A549 (cell line): ENCODE data around the gene AGBL4. TPM values are rescaled to one million over a fixed set of nuclear protein-coding genes. Genes with fewer than 3 reads are reported as not detected.

Experiments
- ATAC-seq, 2 experiments: fragments of 200-7000 bp in 1 of 2; fragments of >200 bp in 1 of 2; cut with Nextera tagmentation in 1 of 2; cut with Tn5 transposase in 1 of 2; 3 replicates each; pipeline versions ENCODE4 v1.8.0 to v1.9.1; 2018 to 2020; ENCODE audit warnings: mild to moderate bottlenecking in 1 of 2, moderate library complexity in 1 of 2
- CTCF ChIA-PET: fragments of 300-600 bp; sonication (Branson Sonifier 250); formaldehyde crosslinking; extraction: SDS; loops from one replicate; lab custom pipeline; 2021; ENCODE audit warnings: antibody characterized with exemption, inconsistent platforms; lab: Yijun Ruan, JAX
- POLR2A ChIA-PET: fragments of 350-600 bp; formaldehyde crosslinking; extraction: SDS; loops from one replicate; lab custom pipeline; 2021; ENCODE audit warnings: antibody characterized with exemption, inconsistent platforms; lab: Yijun Ruan, JAX
- DNase-seq, 2 experiments: peaks; one replicate each; pipeline versions ENCODE4 v3.0.0 to v3.0.0-alpha.2; 2011 to 2016; ENCODE audit warnings: low read depth in 1 of 2, low spot score in 1 of 2
- FAIRE-seq: peaks from 2 replicates; lab custom pipeline; 2011; peaks lifted over from hg19 to GRCh38; lab: Jason Lieb, UNC
- H3K27ac ChIP-seq, 2 experiments: fragments of >200 bp; sonication (Bioruptor Twin); formaldehyde crosslinking; 3 replicates each; pipeline ENCODE4 v1.5.1; 2016 to 2017
- H3K4me1 ChIP-seq: fragments of >200 bp; sonication (Bioruptor Twin); formaldehyde crosslinking; 3 replicates; pipeline ENCODE4 v1.6.1; 2016
- H3K4me2 ChIP-seq: fragments of >200 bp; sonication (Bioruptor Twin); formaldehyde crosslinking; 3 replicates; pipeline ENCODE4 v1.6.1; 2016
- H3K4me3 ChIP-seq: fragments of >200 bp; sonication (Bioruptor Twin); formaldehyde crosslinking; 3 replicates; pipeline ENCODE4 v1.5.1; 2016
- H3K9me3 ChIP-seq: fragments of >200 bp; sonication (Bioruptor Twin); formaldehyde crosslinking; 3 replicates; pipeline ENCODE4 v1.6.1; 2016
- CHD2 ChIP-seq: fragments of 150-350 bp; IDR thresholded peaks from 2 replicates; pipeline ENCODE4 v1.6.1; 2014; ENCODE audit warnings: low read length; ENCODE audit not compliant: partially characterized antibody
- GATA3 ChIP-seq: IDR thresholded peaks from 2 replicates; pipeline ENCODE4 v1.6.1; 2012; ENCODE audit warnings: borderline replicate concordance
- HOXB13 ChIP-seq: fragments of 250-450 bp; sonication (Bioruptor Pico); IDR thresholded peaks from 2 replicates; pipeline ENCODE4 v1.5.0; 2020; ENCODE audit warnings: low read depth, mild to moderate bottlenecking, moderate library complexity
- HOXB5 ChIP-seq: fragments of 250-450 bp; sonication (Bioruptor Pico); IDR thresholded peaks from 2 replicates; pipeline ENCODE4 v1.5.0; 2020; ENCODE audit warnings: mild to moderate bottlenecking, moderate library complexity
- KDM1A ChIP-seq: fragments of 200-600 bp; sonication (generic); IDR thresholded peaks from 2 replicates; pipeline ENCODE4 v1.6.1; 2016; ENCODE audit warnings: low read depth, mild to moderate bottlenecking
- MYC ChIP-seq: IDR thresholded peaks from 2 replicates; pipeline ENCODE4 v1.6.1; 2012; ENCODE audit warnings: mild to moderate bottlenecking, inconsistent platforms, low read length, improper control_type of control experiment, borderline replicate concordance
- NR3C1 ChIP-seq: fragments of >200 bp; sonication (Bioruptor Twin); formaldehyde crosslinking; IDR thresholded peaks from 3 replicates; pipeline ENCODE4 v1.6.1; 2017
- PHF8 ChIP-seq: fragments of 200-600 bp; sonication (generic); IDR thresholded peaks from 2 replicates; pipeline ENCODE4 v1.6.1; 2016; ENCODE audit warnings: low read depth, mild to moderate bottlenecking, antibody characterized with exemption, moderate library complexity, borderline replicate concordance
- POLR2A ChIP-seq: IDR thresholded peaks from 2 replicates; pipeline ENCODE4 v1.6.1; 2012; ENCODE audit warnings: mild to moderate bottlenecking, low read length
- POLR2AphosphoS2 ChIP-seq: conservative IDR thresholded peaks from 2 replicates; pipeline ENCODE4 v1.6.1; 2012; ENCODE audit warnings: low read length, improper control_type of control experiment, inconsistent platforms
- RAD21 ChIP-seq, 2 experiments: fragments of >200 bp in 1 of 2; sonication (Bioruptor Twin) in 1 of 2; formaldehyde crosslinking in 1 of 2; IDR thresholded peaks in 1 of 2; conservative IDR thresholded peaks in 1 of 2; 2 replicates in 1 of 2; 3 replicates in 1 of 2; pipeline ENCODE4 v1.6.1; 2012 to 2018; ENCODE audit warnings: inconsistent platforms in 1 of 2
- RCOR1 ChIP-seq: fragments of 150-350 bp; IDR thresholded peaks from 2 replicates; pipeline ENCODE4 v1.6.1; 2014; ENCODE audit warnings: antibody characterized with exemption, low read length, low read depth
- SMC3 ChIP-seq: fragments of >200 bp; sonication (Bioruptor Twin); formaldehyde crosslinking; IDR thresholded peaks from 3 replicates; pipeline ENCODE4 v1.6.1; 2018; ENCODE audit warnings: inconsistent platforms
- SREBF2 ChIP-seq: fragments of 450-650 bp; IDR thresholded peaks from 2 replicates; pipeline ENCODE4 v1.6.1; 2014; ENCODE audit warnings: mild to moderate bottlenecking, moderate library complexity
- WGBS: methylation state at CpG from one replicate; pipeline ENCODE4 v1.1.6; 2017; ENCODE audit errors: missing lambda C conversion rate; 5-methylcytosine and 5-hydroxymethylcytosine counted together
- polyA plus RNA-seq, 4 experiments: library from polyadenylated mRNA; depleted of rRNA in 3 of 4; stranded (reverse); fragments of >200 nt; fragmentation: RNase III in 1 of 4; extraction: RNeasy Plus Mini Kit Qiagen cat#74134 plus additional on column Dnase treatment in 1 of 4; gene quantifications; 2 replicates in 3 of 4; 3 replicates in 1 of 4; pipeline ENCODE4 v1.2.3, GENCODE V29; 2011 to 2017
- TF ChIP-seq, protein P1 (sequence below): fragments of 150-350 bp; IDR thresholded peaks from 2 replicates; pipeline ENCODE4 v1.6.1; 2014; ENCODE audit warnings: low read depth, mild to moderate bottlenecking, low read length
- TF ChIP-seq, protein P2 (sequence below): IDR thresholded peaks from 2 replicates; pipeline ENCODE4 v1.6.1; 2012; ENCODE audit warnings: low read depth, borderline replicate concordance
- TF ChIP-seq, protein P3 (sequence below): IDR thresholded peaks from 2 replicates; pipeline ENCODE4 v1.6.1; 2012
- TF ChIP-seq, protein P4 (sequence below): fragments of 200-600 bp; sonication (generic); IDR thresholded peaks from 2 replicates; pipeline ENCODE4 v1.6.1; 2016; ENCODE audit warnings: antibody characterized with exemption, mild to moderate bottlenecking, moderate library complexity

Gene AGBL4
- polyA plus RNA-seq, 2 of the 4 experiments (the other 2 are of a cell fraction), result not detected

DNA sequence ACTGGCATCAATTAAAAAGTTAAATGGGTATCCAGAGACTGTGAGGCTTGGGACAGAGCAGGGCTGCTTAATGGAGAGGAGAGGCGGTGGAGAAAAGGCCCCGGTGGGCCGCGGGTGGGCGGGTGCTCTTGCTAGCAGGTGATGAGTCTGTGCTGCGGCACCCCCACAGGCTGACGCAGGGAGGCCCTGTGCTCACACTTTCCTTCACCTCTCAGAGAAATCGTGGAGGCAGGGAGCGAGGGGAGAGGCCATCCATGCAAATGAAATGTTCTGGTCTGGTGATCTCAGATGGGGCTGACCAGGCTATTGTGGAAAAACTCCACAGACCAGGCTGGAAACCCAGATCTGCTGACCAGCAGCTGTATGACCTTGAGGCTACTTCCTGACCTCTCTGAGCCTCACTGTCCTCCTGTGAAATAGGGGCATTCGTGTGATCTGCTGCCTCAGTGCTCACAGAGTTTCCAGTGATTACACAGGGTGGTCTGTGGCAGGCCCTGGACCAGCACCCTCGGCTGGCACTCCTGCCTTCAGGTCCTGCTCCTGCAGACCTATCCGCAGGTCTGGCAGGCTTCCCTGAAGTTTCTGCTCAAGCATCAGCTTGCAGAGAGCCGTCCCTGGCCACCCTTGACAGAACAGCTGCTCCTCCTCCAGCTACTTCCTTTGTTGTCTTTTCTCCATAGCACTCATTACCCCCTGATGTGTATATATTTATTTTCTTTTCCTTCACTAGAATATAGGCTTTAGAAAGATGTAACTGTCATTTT lies 1336.3 kb downstream of the AGBL4 start:
- FAIRE-seq (no peak), ATAC-seq (no peak), DNase-seq (no peak)
- Histone ChIP-seq H3K9me3 (no peaks in the 10 kb centered on the region), H3K4me2 (no peak overlapping the region), H3K4me3 (no peak overlapping the region), H3K27ac (no peak overlapping the region), H3K4me1 (no peaks in the 10 kb centered on the region)
- POLR2A ChIA-PET, result no interaction called here
- TF ChIP-seq, protein P1, sequence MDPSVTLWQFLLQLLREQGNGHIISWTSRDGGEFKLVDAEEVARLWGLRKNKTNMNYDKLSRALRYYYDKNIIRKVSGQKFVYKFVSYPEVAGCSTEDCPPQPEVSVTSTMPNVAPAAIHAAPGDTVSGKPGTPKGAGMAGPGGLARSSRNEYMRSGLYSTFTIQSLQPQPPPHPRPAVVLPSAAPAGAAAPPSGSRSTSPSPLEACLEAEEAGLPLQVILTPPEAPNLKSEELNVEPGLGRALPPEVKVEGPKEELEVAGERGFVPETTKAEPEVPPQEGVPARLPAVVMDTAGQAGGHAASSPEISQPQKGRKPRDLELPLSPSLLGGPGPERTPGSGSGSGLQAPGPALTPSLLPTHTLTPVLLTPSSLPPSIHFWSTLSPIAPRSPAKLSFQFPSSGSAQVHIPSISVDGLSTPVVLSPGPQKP, result no peak
- TF ChIP-seq POLR2A, result no peak
- TF ChIP-seq MYC, result no peak
- no peak for TF ChIP-seq PHF8
- TF ChIP-seq SREBF2, result no peak
- TF ChIP-seq, protein P2, sequence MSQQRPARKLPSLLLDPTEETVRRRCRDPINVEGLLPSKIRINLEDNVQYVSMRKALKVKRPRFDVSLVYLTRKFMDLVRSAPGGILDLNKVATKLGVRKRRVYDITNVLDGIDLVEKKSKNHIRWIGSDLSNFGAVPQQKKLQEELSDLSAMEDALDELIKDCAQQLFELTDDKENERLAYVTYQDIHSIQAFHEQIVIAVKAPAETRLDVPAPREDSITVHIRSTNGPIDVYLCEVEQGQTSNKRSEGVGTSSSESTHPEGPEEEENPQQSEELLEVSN, result no peak
- TF ChIP-seq RCOR1, result no peak
- TF ChIP-seq SMC3, result no peak
- TF ChIP-seq HOXB5, result no peak
- TF ChIP-seq RAD21 (conservative IDR thresholded peaks at IDR 0.05 in 1 of 2, IDR thresholded peaks at IDR 0.05 in 1 of 2), result no peak
- no peak for TF ChIP-seq HOXB13 (CRISPR knock-in tag)
- TF ChIP-seq, protein P3, sequence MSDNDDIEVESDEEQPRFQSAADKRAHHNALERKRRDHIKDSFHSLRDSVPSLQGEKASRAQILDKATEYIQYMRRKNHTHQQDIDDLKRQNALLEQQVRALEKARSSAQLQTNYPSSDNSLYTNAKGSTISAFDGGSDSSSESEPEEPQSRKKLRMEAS, result no peak
- no peak for TF ChIP-seq NR3C1
- TF ChIP-seq GATA3, result no peak
- TF ChIP-seq POLR2AphosphoS2, result no peak
- no peak for TF ChIP-seq CHD2
- no peak for TF ChIP-seq KDM1A
- TF ChIP-seq, all 56 proteins: peak for 0
- 39% methylated on average over 8 of the region's 13 CpGs for WGBS
- CTCF ChIA-PET, result interaction anchor here (2.4 kb wide), 1 partner anchor 10 kb away, joined by 11 read pairs; no protein-coding TSS in a partner anchor

DNA sequence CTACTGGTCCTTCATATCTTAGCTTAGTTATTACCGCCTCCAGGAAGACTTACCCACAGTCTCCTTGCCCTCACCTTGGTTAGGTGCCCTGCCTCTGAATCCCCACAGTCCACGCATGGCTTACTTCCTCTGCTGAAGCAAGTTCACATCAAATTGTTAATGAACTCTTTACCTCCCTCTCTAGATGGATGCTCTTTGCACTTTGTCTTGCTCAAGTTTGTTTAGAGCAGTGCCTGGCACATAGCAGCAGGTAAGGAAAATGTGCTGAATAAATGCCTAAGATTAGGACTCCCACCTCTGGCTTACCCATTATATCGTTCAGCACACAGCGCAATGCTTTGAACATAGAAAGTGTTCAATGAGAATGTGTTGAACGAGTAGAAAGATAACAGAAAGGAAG lies 1337.6 kb downstream of the AGBL4 start:
- no peak for FAIRE-seq
- ATAC-seq, result no peak
- no peaks in the 10 kb centered on the region for H3K4me1 ChIP-seq
- H3K9me3 ChIP-seq, result no peaks in the 10 kb centered on the region
- ChIA-PET POLR2A (no interaction called here), CTCF (interaction anchor here (1.1 to 1.7 kb wide), 2 partner anchors 9 to 12 kb away, joined by 3 to 12 read pairs; no protein-coding TSS in a partner anchor)
- TF ChIP-seq, protein P4, sequence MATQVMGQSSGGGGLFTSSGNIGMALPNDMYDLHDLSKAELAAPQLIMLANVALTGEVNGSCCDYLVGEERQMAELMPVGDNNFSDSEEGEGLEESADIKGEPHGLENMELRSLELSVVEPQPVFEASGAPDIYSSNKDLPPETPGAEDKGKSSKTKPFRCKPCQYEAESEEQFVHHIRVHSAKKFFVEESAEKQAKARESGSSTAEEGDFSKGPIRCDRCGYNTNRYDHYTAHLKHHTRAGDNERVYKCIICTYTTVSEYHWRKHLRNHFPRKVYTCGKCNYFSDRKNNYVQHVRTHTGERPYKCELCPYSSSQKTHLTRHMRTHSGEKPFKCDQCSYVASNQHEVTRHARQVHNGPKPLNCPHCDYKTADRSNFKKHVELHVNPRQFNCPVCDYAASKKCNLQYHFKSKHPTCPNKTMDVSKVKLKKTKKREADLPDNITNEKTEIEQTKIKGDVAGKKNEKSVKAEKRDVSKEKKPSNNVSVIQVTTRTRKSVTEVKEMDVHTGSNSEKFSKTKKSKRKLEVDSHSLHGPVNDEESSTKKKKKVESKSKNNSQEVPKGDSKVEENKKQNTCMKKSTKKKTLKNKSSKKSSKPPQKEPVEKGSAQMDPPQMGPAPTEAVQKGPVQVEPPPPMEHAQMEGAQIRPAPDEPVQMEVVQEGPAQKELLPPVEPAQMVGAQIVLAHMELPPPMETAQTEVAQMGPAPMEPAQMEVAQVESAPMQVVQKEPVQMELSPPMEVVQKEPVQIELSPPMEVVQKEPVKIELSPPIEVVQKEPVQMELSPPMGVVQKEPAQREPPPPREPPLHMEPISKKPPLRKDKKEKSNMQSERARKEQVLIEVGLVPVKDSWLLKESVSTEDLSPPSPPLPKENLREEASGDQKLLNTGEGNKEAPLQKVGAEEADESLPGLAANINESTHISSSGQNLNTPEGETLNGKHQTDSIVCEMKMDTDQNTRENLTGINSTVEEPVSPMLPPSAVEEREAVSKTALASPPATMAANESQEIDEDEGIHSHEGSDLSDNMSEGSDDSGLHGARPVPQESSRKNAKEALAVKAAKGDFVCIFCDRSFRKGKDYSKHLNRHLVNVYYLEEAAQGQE, result no peak
- no peak for DNase-seq
- H3K4me3 ChIP-seq, result no peak overlapping the region
- 52% methylated on average over 5 of the region's 5 CpGs for WGBS
- no peak overlapping the region for H3K4me2 ChIP-seq
- H3K27ac ChIP-seq, result no peak overlapping the region
